Measurements from ENCODE around the gene PKNOX2. TPM values are rescaled to one million over a fixed set of nuclear protein-coding genes. Genes with fewer than 3 reads are reported as not detected.

PKNOX2 gene
- total and polyA plus RNA-seq, 9 of the 15 experiments (the other 6 are each of a cell fraction or from before 2014, with no cell fraction given), result not detected

GRCh38 chr11:125454047-125454446, 289.5 kb downstream of the PKNOX2 start (continued):
- TF ChIP-seq COPS2 (conservative IDR thresholded peaks at IDR 0.05) (no peak), KLF13 (tag; IDR thresholded peaks at IDR 0.05; ENCODE audit: borderline replicate concordance, low read depth) (no peak), DPF2 (IDR thresholded peaks at IDR 0.05) (peak; percentile 69), ARID1B (IDR thresholded peaks at IDR 0.05) (0 out of 2 replicates have a peak, but pooled peaks have one; percentile 48)

GRCh38 chr11:125455851-125456250, 291.3 kb downstream of the PKNOX2 start:
- in situ Hi-C loops (cut with MboI) (no loop called here), intact Hi-C loops (cut with micrococcal nuclease) (no loop called here)
- H3K79me2 ChIP-seq (ENCODE audit: control insufficient read depth, insufficient read depth, low read length), result no peaks in the 10 kb centered on the region
- H3K4me1 ChIP-seq (replicated peaks in 1 of 2; ENCODE audit: control insufficient read depth in 2 of 2, insufficient read depth in 2 of 2, low read length in 2 of 2), result peaks cover 31 to 32% of the 10 kb centered on the region in 2 experiments; a peak in 4 of 5 replicates
- H3K27ac ChIP-seq (ENCODE audit: extremely low read depth, low read depth, low read length), result no peak overlapping the region
- H3K36me3 ChIP-seq (ENCODE audit: control insufficient read depth, insufficient read depth, low read length), result no peaks in the 10 kb centered on the region
- POLR2A ChIA-PET, result no interaction called here
- H3K27me3 ChIP-seq (ENCODE audit: control insufficient read depth in 2 of 2, insufficient read depth in 2 of 2, low read length in 2 of 2), result no peaks in the 10 kb centered on the region
- DNase-seq (ENCODE audit: extremely low read depth in 1 of 4, low spot score in 3 of 4) (no peak), FAIRE-seq (no peak), ATAC-seq (no peak)
- no peak overlapping the region for H3K4me2 ChIP-seq (ENCODE audit: insufficient read depth, low read length)
- H3K9me1 ChIP-seq (ENCODE audit: control insufficient read depth, insufficient read depth, low read length), result no peaks in the 10 kb centered on the region
- H3K9me3 ChIP-seq (replicated peaks; ENCODE audit: control insufficient read depth, insufficient read depth, low read depth, low read length), result no peaks in the 10 kb centered on the region
- CTCF ChIA-PET (ENCODE audit: low intra/inter-chr PET ratio), result no interaction called here
- H3K4me3 ChIP-seq, result no peak overlapping the region
- no peaks in the 10 kb centered on the region for H4K20me1 ChIP-seq (replicated peaks; ENCODE audit: control insufficient read depth, insufficient read depth, low read length)
- WGBS (ENCODE audit: insufficient coverage, low coverage, missing lambda C conversion rate), result 85% methylated on average over 12 of the region's 13 CpGs
- no TSS peak for BruUV-seq (replicated peaks)
- H2AFZ ChIP-seq (ENCODE audit: low read depth, low read length), result peak overlapping the region; percentile 71
- H3K9ac ChIP-seq (ENCODE audit: insufficient read depth in 1 of 2, low read depth in 2 of 2, low read length in 2 of 2), result no peak overlapping the region
- TF ChIP-seq RBBP5 (IDR thresholded peaks at IDR 0.05; ENCODE audit: borderline replicate concordance, insufficient read depth, low read length, poor library complexity, severe bottlenecking) (no peak), DPF2 (IDR thresholded peaks at IDR 0.05) (no peak), ATF3 (IDR thresholded peaks at IDR 0.05) (no peak), ATF3 (CRISPR knock-in tag; conservative IDR thresholded peaks at IDR 0.05) (no peak), CHD7 (IDR thresholded peaks at IDR 0.05; ENCODE audit: low read depth, low read length) (no peak), FOXJ2 (tag; IDR thresholded peaks at IDR 0.05) (no peak)
